ENCODE measurements around the gene SEC22C.

The SEC22C gene

GRCh38 chr3:42501321-42501680 lies 80.5 kb downstream of the SEC22C start:
- TF ChIP-seq SUZ12 (IDR thresholded peaks at IDR 0.05; ENCODE audit: extremely low read depth, insufficient read depth, insufficient read length), result no peak
- no peak for TF ChIP-seq YY1 (IDR thresholded peaks at IDR 0.05; ENCODE audit: insufficient read depth, insufficient read length)
- no peak for TF ChIP-seq ZNF274 (IDR thresholded peaks at IDR 0.05; ENCODE audit: low read depth, low read length)
- H3K27me3 ChIP-seq (ENCODE audit: insufficient read depth, insufficient read length), result peaks cover 52% of the 10 kb centered on the region
- H3K4me3 ChIP-seq (ENCODE audit: insufficient read length, low read depth), result peak overlapping the region; percentile 44
- H3K36me3 ChIP-seq (ENCODE audit: insufficient read depth, insufficient read length, low read length), result no peaks in the 10 kb centered on the region
- no peak for DNase-seq (ENCODE audit: low read depth, low spot score)
- H3K4me1 ChIP-seq (ENCODE audit: insufficient read depth, insufficient read length), result peaks cover 19% of the 10 kb centered on the region
- H3K9me3 ChIP-seq (ENCODE audit: insufficient read depth, low read length), result no peaks in the 10 kb centered on the region
- H3K9ac ChIP-seq (ENCODE audit: insufficient read length, low read depth), result peak overlapping the region; percentile 69

- no peaks in the 10 kb centered on the region for H3K36me3 ChIP-seq (ENCODE audit: insufficient read depth, insufficient read length, low read length)
- H3K9me3 ChIP-seq (ENCODE audit: insufficient read depth, low read length), result no peaks in the 10 kb centered on the region
- no peak for DNase-seq (ENCODE audit: low read depth, low spot score)
- H3K4me3 ChIP-seq (ENCODE audit: insufficient read length, low read depth), result peak overlapping the region; percentile 44
- H3K4me1 ChIP-seq (ENCODE audit: insufficient read depth, insufficient read length), result peaks cover 19% of the 10 kb centered on the region
- TF ChIP-seq YY1 (IDR thresholded peaks at IDR 0.05; ENCODE audit: insufficient read depth, insufficient read length) (no peak), SUZ12 (IDR thresholded peaks at IDR 0.05; ENCODE audit: extremely low read depth, insufficient read depth, insufficient read length) (no peak), ZNF274 (IDR thresholded peaks at IDR 0.05; ENCODE audit: low read depth, low read length) (no peak)
- peak overlapping the region; percentile 69 for H3K9ac ChIP-seq (ENCODE audit: insufficient read length, low read depth)
- peaks cover 52% of the 10 kb centered on the region for H3K27me3 ChIP-seq (ENCODE audit: insufficient read depth, insufficient read length)
Observed at GRCh38 chr3:42500909-42501308, 80.9 kb downstream of the SEC22C start.

GRCh38 chr3:42500091-42500490 lies 81.7 kb downstream of the SEC22C start:
- DNase-seq (ENCODE audit: low read depth, low spot score), result no peak
- Histone ChIP-seq H3K4me3 (ENCODE audit: insufficient read length, low read depth) (no peak overlapping the region), H3K36me3 (ENCODE audit: insufficient read depth, insufficient read length, low read length) (no peaks in the 10 kb centered on the region), H3K4me1 (ENCODE audit: insufficient read depth, insufficient read length) (peaks cover 19% of the 10 kb centered on the region), H3K9ac (ENCODE audit: insufficient read length, low read depth) (no peak overlapping the region), H3K9me3 (ENCODE audit: insufficient read depth, low read length) (no peaks in the 10 kb centered on the region), H3K27me3 (ENCODE audit: insufficient read depth, insufficient read length) (peaks cover 52% of the 10 kb centered on the region)
- TF ChIP-seq SUZ12 (IDR thresholded peaks at IDR 0.05; ENCODE audit: extremely low read depth, insufficient read depth, insufficient read length) (no peak), YY1 (IDR thresholded peaks at IDR 0.05; ENCODE audit: insufficient read depth, insufficient read length) (no peak), ZNF274 (IDR thresholded peaks at IDR 0.05; ENCODE audit: low read depth, low read length) (no peak)

- Histone ChIP-seq H3K27me3 (ENCODE audit: insufficient read depth, insufficient read length) (peaks cover 52% of the 10 kb centered on the region), H3K9ac (ENCODE audit: insufficient read length, low read depth) (no peak overlapping the region), H3K36me3 (ENCODE audit: insufficient read depth, insufficient read length, low read length) (no peaks in the 10 kb centered on the region), H3K4me3 (ENCODE audit: insufficient read length, low read depth) (no peak overlapping the region), H3K4me1 (ENCODE audit: insufficient read depth, insufficient read length) (peaks cover 19% of the 10 kb centered on the region), H3K9me3 (ENCODE audit: insufficient read depth, low read length) (no peaks in the 10 kb centered on the region)
- TF ChIP-seq ZNF274 (IDR thresholded peaks at IDR 0.05; ENCODE audit: low read depth, low read length), result no peak
- no peak for TF ChIP-seq YY1 (IDR thresholded peaks at IDR 0.05; ENCODE audit: insufficient read depth, insufficient read length)
- no peak for TF ChIP-seq SUZ12 (IDR thresholded peaks at IDR 0.05; ENCODE audit: extremely low read depth, insufficient read depth, insufficient read length)
- DNase-seq (ENCODE audit: low read depth, low spot score), result no peak
Observed at GRCh38 chr3:42499478-42499871, 82.3 kb downstream of the SEC22C start.

GRCh38 chr3:42498791-42499477 lies 82.8 kb downstream of the SEC22C start:
- Histone ChIP-seq H3K27me3 (ENCODE audit: insufficient read depth, insufficient read length) (peaks cover 52% of the 10 kb centered on the region), H3K4me1 (ENCODE audit: insufficient read depth, insufficient read length) (peaks cover 19% of the 10 kb centered on the region), H3K36me3 (ENCODE audit: insufficient read depth, insufficient read length, low read length) (no peaks in the 10 kb centered on the region), H3K9me3 (ENCODE audit: insufficient read depth, low read length) (no peaks in the 10 kb centered on the region), H3K9ac (ENCODE audit: insufficient read length, low read depth) (no peak overlapping the region), H3K4me3 (ENCODE audit: insufficient read length, low read depth) (no peak overlapping the region)
- TF ChIP-seq YY1 (IDR thresholded peaks at IDR 0.05; ENCODE audit: insufficient read depth, insufficient read length), result no peak
- TF ChIP-seq SUZ12 (IDR thresholded peaks at IDR 0.05; ENCODE audit: extremely low read depth, insufficient read depth, insufficient read length), result no peak
- no peak for TF ChIP-seq ZNF274 (IDR thresholded peaks at IDR 0.05; ENCODE audit: low read depth, low read length)
- DNase-seq (ENCODE audit: low read depth, low spot score), result no peak

- no peak overlapping the region for H3K9ac ChIP-seq (ENCODE audit: insufficient read length, low read depth)
- no peaks in the 10 kb centered on the region for H3K36me3 ChIP-seq (ENCODE audit: insufficient read depth, insufficient read length, low read length)
- no peak overlapping the region for H3K4me3 ChIP-seq (ENCODE audit: insufficient read length, low read depth)
- peaks cover 44% of the 10 kb centered on the region for H3K27me3 ChIP-seq (ENCODE audit: insufficient read depth, insufficient read length)
- no peaks in the 10 kb centered on the region for H3K9me3 ChIP-seq (ENCODE audit: insufficient read depth, low read length)
- peaks cover 15% of the 10 kb centered on the region for H3K4me1 ChIP-seq (ENCODE audit: insufficient read depth, insufficient read length)
- no peak for DNase-seq (ENCODE audit: low read depth, low spot score)
- TF ChIP-seq YY1 (IDR thresholded peaks at IDR 0.05; ENCODE audit: insufficient read depth, insufficient read length) (no peak), SUZ12 (IDR thresholded peaks at IDR 0.05; ENCODE audit: extremely low read depth, insufficient read depth, insufficient read length) (no peak), ZNF274 (IDR thresholded peaks at IDR 0.05; ENCODE audit: low read depth, low read length) (no peak)
Observed at GRCh38 chr3:42498034-42498433, 83.7 kb downstream of the SEC22C start.
